GM19438 (cell line): ENCODE measurements around the gene CLEC3B.
"Not testable (repeated sequence)": the region's sequence is repeated elsewhere in the genome, so short reads cannot be mapped to it uniquely, and the experiment has no call there.

ENCODE experiments used
- ATAC-seq: cut with Tn5 transposase; IDR thresholded peaks from one replicate; pipeline ENCODE4 v1.9.1; 2021; ENCODE audit warnings: low read depth; ENCODE audit not compliant: unreplicated experiment

CLEC3B gene

GRCh38 chr3:45064512-45065372 lies 38.6 kb downstream of the CLEC3B start:
- ATAC-seq = no peak

- ATAC-seq = no peak
These were observed 39.2 kb downstream of the CLEC3B start for GRCh38 chr3:45065373-45065720.

GRCh38 chr3:45066109-45066801 lies 40.2 kb downstream of the CLEC3B start:
- no peak for ATAC-seq

GRCh38 chr3:45067486-45067885 lies 41.4 kb downstream of the CLEC3B start:
- no peak for ATAC-seq

- ATAC-seq = no peak
These were observed 41.8 kb downstream of the CLEC3B start for GRCh38 chr3:45067941-45068340.

- ATAC-seq = no peak
These were observed 45.0 kb downstream of the CLEC3B start for GRCh38 chr3:45071075-45071474.

- ATAC-seq = no peak
These were observed 49.9 kb downstream of the CLEC3B start for GRCh38 chr3:45075821-45076625.

GRCh38 chr3:45078256-45078655 lies 52.2 kb downstream of the CLEC3B start:
- ATAC-seq = not testable (repeated sequence)

- ATAC-seq = no peak
These were observed 52.9 kb downstream of the CLEC3B start for GRCh38 chr3:45078910-45079522.

GRCh38 chr3:45079715-45080114 lies 53.6 kb downstream of the CLEC3B start:
- ATAC-seq = no peak

GRCh38 chr3:45080824-45081223 lies 54.7 kb downstream of the CLEC3B start:
- no peak for ATAC-seq

- ATAC-seq = no peak
These were observed 55.5 kb downstream of the CLEC3B start for GRCh38 chr3:45081506-45082141.

- ATAC-seq = no peak
These were observed 56.0 kb downstream of the CLEC3B start for GRCh38 chr3:45082142-45082538.

GRCh38 chr3:45083023-45083422 lies 56.9 kb downstream of the CLEC3B start:
- no peak for ATAC-seq

- no peak for ATAC-seq
These were observed 58.3 kb downstream of the CLEC3B start for GRCh38 chr3:45084361-45084760.

GRCh38 chr3:45084820-45085816 lies 59.0 kb downstream of the CLEC3B start:
- no peak for ATAC-seq
